Naive thymus-derived CD4-positive, alpha-beta T cell (primary cell): Measurements from ENCODE around the gene GNA12. TPM values are rescaled to one million over a fixed set of nuclear protein-coding genes. Genes with fewer than 3 reads are reported as not detected.
A peak's percentile ranks its signal among the peaks of the same experiment; 100 is the strongest.

Source experiments
- ATAC-seq: fragments of 150-1000 bp; cut with Tn5 transposase; 2 replicates; pipeline ENCODE4 v1.10.0; 2021; ENCODE audit warnings: mild to moderate bottlenecking, moderate library complexity
- CTCF ChIA-PET: fragments of 350-600 bp; sonication (Branson Sonifier 250); formaldehyde crosslinking; loops from one replicate; lab custom pipeline; 2021; ENCODE audit warnings: antibody characterized with exemption; lab: Charles Lee
- POLR2A ChIA-PET: fragments of 350-600 bp; sonication (Branson Sonifier 250); formaldehyde crosslinking; loops from one replicate; lab custom pipeline; 2021; ENCODE audit warnings: antibody characterized with exemption, inconsistent platforms; lab: Charles Lee
- DNase-seq, 9 donors: peaks; one replicate each; pipeline versions ENCODE4 v3.0.0 to v3.0.0-alpha.2; 2020 to 2022; ENCODE audit warnings: mixed read lengths in 1 of 9
- H3K27ac ChIP-seq: one replicate; pipeline ENCODE4 v1.7.0; 2013; ENCODE audit warnings: mild to moderate bottlenecking, low read depth, low read length, moderate library complexity
- H3K27me3 ChIP-seq, 2 donors: one replicate each; pipeline ENCODE4 v1.7.0; 2013; ENCODE audit warnings: low read length in 2 of 2, mild to moderate bottlenecking in 2 of 2, moderate library complexity in 2 of 2; ENCODE audit not compliant: control insufficient read depth in 2 of 2, insufficient read depth in 2 of 2
- H3K36me3 ChIP-seq, 3 experiments: 1 replicate in 2 of 3; 2 replicates in 1 of 3; pipeline ENCODE4 v1.7.0; 2013; ENCODE audit warnings: low read length in 3 of 3, mild to moderate bottlenecking in 3 of 3, moderate library complexity in 1 of 3; ENCODE audit not compliant: insufficient read depth in 3 of 3, control insufficient read depth in 2 of 3
- H3K4me1 ChIP-seq, 2 donors: one replicate each; pipeline ENCODE4 v1.7.0; 2013; ENCODE audit warnings: low read length in 2 of 2, mild to moderate bottlenecking in 2 of 2, moderate library complexity in 1 of 2; ENCODE audit not compliant: control insufficient read depth in 2 of 2, insufficient read depth in 2 of 2
- H3K4me3 ChIP-seq: 2 replicates; pipeline ENCODE4 v1.7.0; 2013; ENCODE audit warnings: mild to moderate bottlenecking, low read length
- H3K9me3 ChIP-seq, 3 experiments: 1 replicate in 2 of 3; 2 replicates in 1 of 3; pipeline ENCODE4 v1.7.0; 2013; ENCODE audit warnings: low read length in 3 of 3; ENCODE audit not compliant: control insufficient read depth in 2 of 3
- H3K27ac Mint-ChIP-seq, 9 donors: one replicate each; pipeline ENCODE4 v1.8.0; 2020 to 2022; ENCODE audit warnings: mixed read lengths in 9 of 9, mild to moderate bottlenecking in 8 of 9, moderate library complexity in 5 of 9, inconsistent platforms in 2 of 9
- H3K27me3 Mint-ChIP-seq, 5 donors: one replicate each; pipeline ENCODE4 v1.8.0; 2021 to 2022; ENCODE audit warnings: mixed read lengths in 5 of 5, mild to moderate bottlenecking in 1 of 5
- H3K36me3 Mint-ChIP-seq, 5 donors: one replicate each; pipeline ENCODE4 v1.8.0; 2020 to 2022; ENCODE audit warnings: mixed read lengths in 5 of 5, mild to moderate bottlenecking in 3 of 5, inconsistent platforms in 1 of 5
- H3K4me1 Mint-ChIP-seq, 7 donors: one replicate each; pipeline ENCODE4 v1.8.0; 2020 to 2022; ENCODE audit warnings: mixed read lengths in 7 of 7, mild to moderate bottlenecking in 3 of 7, inconsistent platforms in 1 of 7
- H3K4me3 Mint-ChIP-seq, 10 donors: one replicate each; pipeline ENCODE4 v1.8.0; 2020 to 2022; ENCODE audit warnings: mild to moderate bottlenecking in 10 of 10, mixed read lengths in 10 of 10, moderate library complexity in 6 of 10, inconsistent platforms in 2 of 10
- H3K9me3 Mint-ChIP-seq, 11 donors: one replicate each; pipeline ENCODE4 v1.8.0; 2020 to 2022; ENCODE audit warnings: mixed read lengths in 11 of 11, mild to moderate bottlenecking in 4 of 11, inconsistent platforms in 1 of 11, moderate library complexity in 1 of 11
- intact Hi-C, 2 donors: fragments of 100-400 bp; cut with micrococcal nuclease; formaldehyde crosslinking; loops; one replicate each; pipeline ENCODE4 v1.15.1; 2023
- polyA plus RNA-seq, 2 donors: library from polyadenylated mRNA; unstranded; fragments of 300-500 nt; fragmentation: Illumina TruSeq; gene quantifications; one replicate each; pipeline ENCODE4 v1.2.3, GENCODE V29; 2021
- total RNA-seq, 6 experiments: library from RNA in 5 of 6; stranded (reverse) in 5 of 6; gene quantifications; 1 replicate in 5 of 6; 2 replicates in 1 of 6; pipeline ENCODE4 v1.2.3 and lab custom pipeline; 2021 to 2026

GNA12 gene
- total and polyA plus RNA-seq, 7 experiments from 2014 or later = 4.2 to 25.7 (median 18.5) TPM

DNA sequence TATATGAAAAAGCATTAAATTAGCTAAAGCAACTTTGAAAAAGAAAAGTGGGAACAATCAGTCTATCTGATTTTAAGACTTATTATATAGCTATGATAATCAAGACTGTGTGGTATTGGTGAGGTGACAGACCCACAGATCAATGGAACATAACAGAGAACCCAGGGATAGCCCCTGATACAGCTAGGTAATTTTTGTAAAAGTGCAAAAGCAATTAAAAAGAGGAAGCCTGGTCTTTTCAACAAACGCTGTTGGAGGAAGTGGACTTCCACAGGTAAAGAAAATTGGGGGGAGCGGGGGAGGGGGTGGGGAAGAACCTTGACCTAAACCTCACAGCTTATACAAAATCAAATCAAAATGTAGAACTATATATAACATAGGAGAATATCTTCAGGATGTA, 45.4 kb downstream of the GNA12 start:
- Histone ChIP-seq H3K4me3 (no peak overlapping the region), H3K9me3 (no peaks in the 10 kb centered on the region), H3K27me3 (no peaks in the 10 kb centered on the region), H3K4me1 (peaks cover 0 to 12% of the 10 kb centered on the region in 2 donors), H3K36me3 (peaks cover 0 to 14% (median 0%) of the 10 kb centered on the region in 3 experiments), H3K27ac (no peak overlapping the region)
- Mint-ChIP-seq H3K27ac (no peak overlapping the region), H3K27me3 (no peaks in the 10 kb centered on the region), H3K4me1 (peaks cover 26 to 59% (median 52%) of the 10 kb centered on the region in 7 donors), H3K36me3 (peaks cover 3 to 20% (median 12%) of the 10 kb centered on the region in 5 donors), H3K4me3 (no peak overlapping the region), H3K9me3 (no peaks in the 10 kb centered on the region)
- no peak for ATAC-seq
- ChIA-PET POLR2A (no interaction called here), CTCF (no interaction called here)
- intact Hi-C loops = no loop called here
- no peak for DNase-seq

DNA sequence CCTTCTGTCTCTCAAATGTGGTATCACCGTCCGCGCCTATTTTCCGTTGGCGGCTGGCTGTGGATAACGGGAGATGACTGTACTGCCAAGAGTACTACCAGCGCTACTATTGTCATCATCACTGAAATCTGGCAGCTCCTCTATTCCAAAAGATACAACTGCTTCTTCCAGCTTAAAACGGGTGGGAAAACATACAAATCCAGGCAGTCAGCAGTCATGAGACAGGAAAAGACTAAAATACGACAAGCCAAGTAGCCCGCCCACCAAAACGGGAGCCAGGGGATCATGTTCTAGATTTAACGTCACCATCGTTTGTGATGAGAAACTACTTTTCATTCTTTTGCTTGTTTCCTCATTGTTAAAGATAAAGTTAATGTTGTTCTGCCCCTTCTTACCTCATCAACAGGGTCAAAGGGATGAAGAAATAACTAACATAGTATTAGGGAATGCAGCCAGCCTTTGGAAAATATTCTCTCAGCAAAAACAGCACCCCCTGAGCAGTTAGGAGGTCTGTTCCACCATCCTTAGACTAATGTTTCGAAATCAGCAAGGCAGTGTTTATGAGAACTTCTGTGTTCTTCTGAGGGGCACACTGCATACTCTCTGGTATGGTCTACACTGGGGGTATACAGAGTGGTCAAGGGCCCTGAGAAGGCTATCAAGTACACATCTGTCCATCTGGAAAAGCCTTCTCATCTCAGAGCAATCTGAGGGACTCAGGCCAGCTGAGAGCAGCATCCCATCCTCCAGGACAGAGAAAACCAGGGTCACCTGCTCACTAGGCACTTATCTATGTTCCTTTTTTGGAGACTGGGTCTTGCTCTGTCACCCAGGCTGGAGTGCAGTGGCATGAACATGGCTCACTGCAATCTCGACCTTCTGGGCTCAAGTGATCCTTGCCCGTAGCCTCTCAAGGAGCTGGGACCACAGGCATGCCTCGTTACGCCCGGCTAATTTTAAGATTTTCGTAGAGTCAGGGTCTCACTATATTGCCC, 47.5 kb downstream of the GNA12 start:
- POLR2A ChIA-PET = no interaction called here
- H3K4me1 ChIP-seq = peaks cover 0 to 6% of the 10 kb centered on the region in 2 donors

GRCh38 chr7:2795906-2796305, 48.2 kb downstream of the GNA12 start:
- Mint-ChIP-seq H3K36me3 (peaks cover 6 to 43% (median 30%) of the 10 kb centered on the region in 5 donors), H3K4me1 (peaks cover 12 to 33% (median 28%) of the 10 kb centered on the region in 7 donors), H3K27ac (no peak overlapping the region), H3K27me3 (no peaks in the 10 kb centered on the region), H3K9me3 (no peaks in the 10 kb centered on the region), H3K4me3 (no peak overlapping the region)
- Histone ChIP-seq H3K27me3 (no peaks in the 10 kb centered on the region), H3K9me3 (no peaks in the 10 kb centered on the region), H3K36me3 (peaks cover 0 to 33% (median 0%) of the 10 kb centered on the region in 3 experiments), H3K4me3 (no peak overlapping the region), H3K4me1 (no peaks in the 10 kb centered on the region), H3K27ac (no peak overlapping the region)
- ChIA-PET CTCF (no interaction called here), POLR2A (no interaction called here)
- intact Hi-C loops = no loop called here
- ATAC-seq (no peak), DNase-seq (no peak)

More for the DNA sequence above, 47.5 kb downstream of the GNA12 start:
- no peaks in the 10 kb centered on the region for H3K9me3 ChIP-seq
- H3K36me3 ChIP-seq = peaks cover 0 to 33% (median 0%) of the 10 kb centered on the region in 3 experiments
- peak overlapping the region in 1 of 9 donors; percentile 16 for H3K27ac Mint-ChIP-seq
- H3K27ac ChIP-seq = no peak overlapping the region
- intact Hi-C loops = no loop called here
- peaks cover 19 to 40% (median 36%) of the 10 kb centered on the region in 7 donors for H3K4me1 Mint-ChIP-seq
- no peak for DNase-seq
- H3K36me3 Mint-ChIP-seq = peaks cover 6 to 40% (median 30%) of the 10 kb centered on the region in 5 donors
- CTCF ChIA-PET = no interaction called here
- H3K27me3 Mint-ChIP-seq = no peaks in the 10 kb centered on the region
- H3K27me3 ChIP-seq = no peaks in the 10 kb centered on the region
- no peak overlapping the region for H3K4me3 ChIP-seq
- ATAC-seq = no peak
- no peaks in the 10 kb centered on the region for H3K9me3 Mint-ChIP-seq
- no peak overlapping the region for H3K4me3 Mint-ChIP-seq

DNA sequence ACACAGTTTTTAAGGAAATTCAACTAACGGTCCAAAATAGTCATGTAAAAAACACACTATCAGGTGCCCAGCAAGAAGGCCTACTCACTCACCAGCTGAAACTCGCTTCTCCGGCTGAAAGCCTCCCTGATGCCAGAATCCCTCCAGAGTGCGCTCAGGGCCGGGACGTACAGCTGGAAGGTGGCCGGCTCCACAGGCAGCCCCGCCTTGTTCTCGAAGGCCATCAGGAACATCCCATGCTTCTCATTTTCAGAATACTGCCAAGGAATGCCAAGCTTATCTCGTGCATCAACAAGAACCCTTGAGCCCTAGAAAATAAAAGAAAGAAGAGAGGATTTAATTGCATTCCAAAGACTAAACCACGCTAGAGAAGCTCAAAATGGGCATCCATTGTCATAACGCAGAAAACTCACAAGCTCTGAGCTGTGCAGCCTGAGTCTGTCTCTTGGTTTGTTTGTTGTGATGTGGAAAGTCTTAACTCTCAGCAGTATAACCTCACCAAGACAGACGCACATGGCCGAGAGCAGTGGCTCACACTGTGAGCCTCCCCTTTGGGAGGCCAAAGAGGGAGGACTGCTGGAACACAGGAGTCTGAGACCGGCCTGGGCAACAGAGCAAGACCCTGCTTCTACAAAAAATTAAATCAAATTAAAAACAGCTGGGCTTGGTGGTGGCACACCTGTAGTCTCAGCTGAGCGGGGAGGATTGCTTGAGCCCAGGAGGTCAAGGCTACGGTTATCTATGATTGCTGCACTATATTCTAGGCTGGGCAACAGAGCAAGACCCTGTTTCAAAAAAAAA, 49.1 kb downstream of the GNA12 start:
- Histone ChIP-seq H3K4me3 (no peak overlapping the region), H3K27ac (no peak overlapping the region), H3K9me3 (no peaks in the 10 kb centered on the region), H3K36me3 (peaks cover 0 to 33% (median 0%) of the 10 kb centered on the region in 3 experiments), H3K27me3 (no peaks in the 10 kb centered on the region), H3K4me1 (no peaks in the 10 kb centered on the region)
- ATAC-seq (no peak), DNase-seq (no peak)
- peaks cover 6 to 51% (median 37%) of the 10 kb centered on the region in 5 donors for H3K36me3 Mint-ChIP-seq
- H3K4me1 Mint-ChIP-seq = peaks cover 7 to 27% (median 21%) of the 10 kb centered on the region in 7 donors
- no peak overlapping the region for H3K4me3 Mint-ChIP-seq
- no peaks in the 10 kb centered on the region for H3K9me3 Mint-ChIP-seq
- ChIA-PET CTCF (interaction anchor here (0.6 kb wide), 1 partner anchor 108 kb away, joined by 3 read pairs; no protein-coding TSS in a partner anchor), POLR2A (no interaction called here)
- H3K27me3 Mint-ChIP-seq = no peaks in the 10 kb centered on the region
- peak overlapping the region in 1 of 9 donors; percentile 55 for H3K27ac Mint-ChIP-seq
- intact Hi-C loops = no loop called here

DNA sequence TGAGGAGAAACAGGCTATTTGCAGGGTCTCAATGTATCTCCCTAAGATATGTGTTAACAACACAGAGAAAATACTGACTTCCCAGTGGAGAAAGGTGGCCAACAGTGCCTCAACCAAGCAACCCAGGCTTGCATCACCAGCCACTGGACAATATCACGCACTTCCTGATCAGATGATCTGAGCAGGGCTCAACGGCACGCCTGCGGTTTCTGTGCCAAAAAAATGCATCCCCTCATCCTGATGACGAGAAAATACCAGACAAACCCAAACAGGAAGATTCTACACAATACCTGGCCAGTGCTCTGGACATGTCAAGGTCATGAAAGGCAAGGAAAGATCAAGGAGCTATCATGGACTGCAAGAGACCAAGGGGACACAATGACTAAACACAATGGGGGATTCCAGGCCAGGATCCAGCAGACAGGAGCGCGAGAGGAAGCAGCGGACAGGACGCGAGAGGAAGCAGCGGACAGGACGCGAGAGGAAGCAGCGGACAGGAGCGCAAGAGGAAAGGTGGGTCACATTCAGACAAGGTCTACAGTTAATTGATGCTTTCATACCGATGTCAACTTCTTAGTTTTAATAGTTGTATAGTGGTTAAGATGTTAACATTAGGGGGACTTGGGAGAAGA, 51.1 kb downstream of the GNA12 start:
- Histone ChIP-seq H3K4me1 (no peaks in the 10 kb centered on the region), H3K36me3 (peaks cover 0 to 41% (median 0%) of the 10 kb centered on the region in 3 experiments), H3K27ac (no peak overlapping the region), H3K27me3 (no peaks in the 10 kb centered on the region), H3K4me3 (no peak overlapping the region), H3K9me3 (no peaks in the 10 kb centered on the region)
- no peak overlapping the region for H3K27ac Mint-ChIP-seq
- ATAC-seq = peak; percentile 64
- ChIA-PET CTCF (no interaction called here), POLR2A (no interaction called here)
- DNase-seq = no peak
- no peaks in the 10 kb centered on the region for H3K9me3 Mint-ChIP-seq
- no peak overlapping the region for H3K4me3 Mint-ChIP-seq
- peaks cover 0 to 6% (median 5%) of the 10 kb centered on the region in 7 donors for H3K4me1 Mint-ChIP-seq
- intact Hi-C loops = no loop called here
- peaks cover 6 to 65% (median 45%) of the 10 kb centered on the region in 5 donors for H3K36me3 Mint-ChIP-seq
- H3K27me3 Mint-ChIP-seq = no peaks in the 10 kb centered on the region

- Histone ChIP-seq H3K9me3 (no peaks in the 10 kb centered on the region), H3K36me3 (peaks cover 0 to 46% (median 0%) of the 10 kb centered on the region in 3 experiments), H3K4me1 (no peaks in the 10 kb centered on the region), H3K4me3 (no peak overlapping the region), H3K27ac (no peak overlapping the region), H3K27me3 (no peaks in the 10 kb centered on the region)
- H3K27ac Mint-ChIP-seq = no peak overlapping the region
- H3K4me3 Mint-ChIP-seq = no peak overlapping the region
- H3K36me3 Mint-ChIP-seq = peaks cover 6 to 66% (median 49%) of the 10 kb centered on the region in 5 donors
- DNase-seq (no peak), ATAC-seq (no peak)
- peaks cover 0 to 2% (median 0%) of the 10 kb centered on the region in 7 donors for H3K4me1 Mint-ChIP-seq
- CTCF ChIA-PET = no interaction called here
- POLR2A ChIA-PET = no interaction called here
- intact Hi-C loops = no loop called here
- no peaks in the 10 kb centered on the region for H3K27me3 Mint-ChIP-seq
- H3K9me3 Mint-ChIP-seq = no peaks in the 10 kb centered on the region
These were observed 51.9 kb downstream of the GNA12 start for GRCh38 chr7:2792235-2792634.
